HL-60 (cell line): ENCODE measurements around the gene TIMELESS.

Experiments
- CTCF ChIP-seq: IDR thresholded peaks from one replicate; pipeline ENCODE4 v1.5.1; 2011; ENCODE audit warnings: low read length, control low read depth, inconsistent platforms; ENCODE audit not compliant: insufficient read depth
- GABPA ChIP-seq: IDR thresholded peaks from 2 replicates; pipeline ENCODE4 v1.6.1; 2012; ENCODE audit warnings: low read depth
- POLR2AphosphoS5 ChIP-seq: IDR thresholded peaks from 2 replicates; pipeline ENCODE4 v1.6.1; 2012; ENCODE audit warnings: low read depth
- REST ChIP-seq: IDR thresholded peaks from 2 replicates; pipeline ENCODE4 v1.6.1; 2012; ENCODE audit warnings: low read depth; ENCODE audit not compliant: insufficient replicate concordance
- SPI1 ChIP-seq: IDR thresholded peaks from 2 replicates; pipeline ENCODE4 v1.6.1; 2012; ENCODE audit warnings: low read depth, mild to moderate bottlenecking, borderline replicate concordance

GRCh38 chr12:56382611-56383010, 66.6 kb downstream of the TIMELESS start:
- TF ChIP-seq REST, result no peak
- TF ChIP-seq CTCF, result no peak
- TF ChIP-seq POLR2AphosphoS5, result no peak
- no peak for TF ChIP-seq SPI1
- TF ChIP-seq GABPA, result no peak
